Right hindlimb (tissue), 1 donor: ENCODE measurements around the gene EPHA4.

ENCODE experiments used
- DNase-seq: peaks from one replicate; pipeline ENCODE4 v3.0.0-alpha.2; 2018

The EPHA4 gene

GRCh38 chr2:221571025-221571550 is 1.0 kb downstream of the EPHA4 start:
- DNase-seq = peak; percentile 72

GRCh38 chr2:221570321-221570935 is 1.7 kb downstream of the EPHA4 start:
- peak; percentile 72 for DNase-seq

GRCh38 chr2:221569871-221570270 is 2.2 kb downstream of the EPHA4 start:
- no peak for DNase-seq

- peak; percentile 26 for DNase-seq
Measured at GRCh38 chr2:221569425-221569845, 2.7 kb downstream of the EPHA4 start.

GRCh38 chr2:221568299-221568698 is 3.8 kb downstream of the EPHA4 start:
- DNase-seq = no peak

- DNase-seq = no peak
Measured at GRCh38 chr2:221567809-221568208, 4.3 kb downstream of the EPHA4 start.

GRCh38 chr2:221567231-221567760 is 4.8 kb downstream of the EPHA4 start:
- no peak for DNase-seq

GRCh38 chr2:221563270-221563985 is 8.7 kb downstream of the EPHA4 start:
- DNase-seq = no peak

- no peak for DNase-seq
Measured at GRCh38 chr2:221562226-221562625, 9.9 kb downstream of the EPHA4 start.

GRCh38 chr2:221561770-221562169 is 10.3 kb downstream of the EPHA4 start:
- DNase-seq = no peak

- DNase-seq = no peak
Measured at GRCh38 chr2:221559991-221560390, 12.1 kb downstream of the EPHA4 start.

GRCh38 chr2:221558107-221558506 is 14.0 kb downstream of the EPHA4 start:
- DNase-seq = no peak

- no peak for DNase-seq
Measured at GRCh38 chr2:221555494-221555846, 16.6 kb downstream of the EPHA4 start.

- DNase-seq = no peak
Measured at GRCh38 chr2:221554769-221555493, 17.2 kb downstream of the EPHA4 start.

- no peak for DNase-seq
Measured at GRCh38 chr2:221553333-221553732, 18.8 kb downstream of the EPHA4 start.

GRCh38 chr2:221552291-221552690 is 19.8 kb downstream of the EPHA4 start:
- no peak for DNase-seq

GRCh38 chr2:221551864-221552263 is 20.2 kb downstream of the EPHA4 start:
- no peak for DNase-seq

- no peak for DNase-seq
Measured at GRCh38 chr2:221549143-221549542, 23.0 kb downstream of the EPHA4 start.

GRCh38 chr2:221546505-221547225 is 25.4 kb downstream of the EPHA4 start:
- DNase-seq = no peak

GRCh38 chr2:221541131-221541735 is 30.9 kb downstream of the EPHA4 start:
- DNase-seq = no peak

- DNase-seq = no peak
Measured at GRCh38 chr2:221539246-221539645, 32.9 kb downstream of the EPHA4 start.

- DNase-seq = no peak
Measured at GRCh38 chr2:221535824-221536223, 36.3 kb downstream of the EPHA4 start.
